Stomach (tissue), 4 donors: ENCODE measurements around the gene GCN1.

Source experiments
- EP300 ChIP-seq: sonication (generic); formaldehyde crosslinking; IDR thresholded peaks from one replicate; pipeline ENCODE4 v1.6.1; 2017; ENCODE audit warnings: antibody characterized with exemption
- POLR2A ChIP-seq, 4 donors: fragments of 450-650 bp; IDR thresholded peaks; one replicate each; pipeline ENCODE4 v1.6.1; 2016; ENCODE audit warnings: antibody characterized with exemption in 4 of 4, control low read depth in 2 of 4, mild to moderate bottlenecking in 1 of 4, moderate library complexity in 1 of 4
- POLR2AphosphoS5 ChIP-seq, 3 donors: sonication (generic); formaldehyde crosslinking; IDR thresholded peaks; one replicate each; pipeline ENCODE4 v1.6.1; 2016; ENCODE audit warnings: antibody characterized with exemption in 3 of 3
- TF ChIP-seq, protein P1 (sequence below), 7 experiments: fragments of 450-650 bp in 4 of 7; fragments of 200-600 bp in 3 of 7; sonication (generic) in 3 of 7; IDR thresholded peaks; one replicate each; pipeline ENCODE4 v1.5.1; 2016 to 2019; ENCODE audit warnings: antibody characterized with exemption in 7 of 7, control low read depth in 2 of 7, mild to moderate bottlenecking in 1 of 7

DNA sequence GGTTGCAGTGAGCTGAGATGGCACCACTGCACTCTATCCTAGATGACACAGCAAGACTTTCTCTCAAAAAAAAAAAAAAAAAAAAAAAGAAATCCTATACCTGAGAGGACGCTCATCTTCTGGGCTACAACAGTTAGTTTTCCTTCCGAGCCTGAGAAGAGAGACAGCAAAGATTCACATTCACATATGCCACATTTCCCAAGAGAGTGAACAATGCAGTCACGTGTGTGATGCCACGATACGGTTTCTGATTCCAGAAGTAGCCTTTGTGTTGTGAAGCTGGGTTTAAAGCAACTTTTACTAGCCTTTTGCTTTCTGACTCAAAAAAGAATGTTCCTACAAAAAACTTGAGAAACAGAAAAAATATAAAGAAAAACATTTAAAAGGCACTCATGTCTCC, 19.5 kb downstream of the GCN1 start:
- TF ChIP-seq, protein P1, sequence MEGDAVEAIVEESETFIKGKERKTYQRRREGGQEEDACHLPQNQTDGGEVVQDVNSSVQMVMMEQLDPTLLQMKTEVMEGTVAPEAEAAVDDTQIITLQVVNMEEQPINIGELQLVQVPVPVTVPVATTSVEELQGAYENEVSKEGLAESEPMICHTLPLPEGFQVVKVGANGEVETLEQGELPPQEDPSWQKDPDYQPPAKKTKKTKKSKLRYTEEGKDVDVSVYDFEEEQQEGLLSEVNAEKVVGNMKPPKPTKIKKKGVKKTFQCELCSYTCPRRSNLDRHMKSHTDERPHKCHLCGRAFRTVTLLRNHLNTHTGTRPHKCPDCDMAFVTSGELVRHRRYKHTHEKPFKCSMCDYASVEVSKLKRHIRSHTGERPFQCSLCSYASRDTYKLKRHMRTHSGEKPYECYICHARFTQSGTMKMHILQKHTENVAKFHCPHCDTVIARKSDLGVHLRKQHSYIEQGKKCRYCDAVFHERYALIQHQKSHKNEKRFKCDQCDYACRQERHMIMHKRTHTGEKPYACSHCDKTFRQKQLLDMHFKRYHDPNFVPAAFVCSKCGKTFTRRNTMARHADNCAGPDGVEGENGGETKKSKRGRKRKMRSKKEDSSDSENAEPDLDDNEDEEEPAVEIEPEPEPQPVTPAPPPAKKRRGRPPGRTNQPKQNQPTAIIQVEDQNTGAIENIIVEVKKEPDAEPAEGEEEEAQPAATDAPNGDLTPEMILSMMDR (IDR thresholded peaks at IDR 0.05), result no peak
- TF ChIP-seq POLR2A (IDR thresholded peaks at IDR 0.05), result no peak
- no peak for TF ChIP-seq POLR2AphosphoS5 (IDR thresholded peaks at IDR 0.05)
- TF ChIP-seq EP300, result no peak
